Neural cell (in vitro differentiated cells): ENCODE measurements around the gene KCNA10. TPM values are rescaled to one million over a fixed set of nuclear protein-coding genes. Genes with fewer than 3 reads are reported as not detected.

Source experiments
- H2AFZ ChIP-seq: fragments of 200-600, 300-800 bp; sonication (generic), shearing (Covaris generic); 2 replicates; pipeline ENCODE4 v1.6.0; 2014; ENCODE audit warnings: low read depth, mild to moderate bottlenecking, antibody characterized with exemption, low read length, moderate library complexity
- H3F3A ChIP-seq: fragments of 200-600 bp; shearing (Covaris generic); 2 replicates; pipeline ENCODE4 v1.6.1; 2016; ENCODE audit warnings: mild to moderate bottlenecking, moderate library complexity, mixed read lengths, antibody characterized with exemption, low read length; ENCODE audit not compliant: insufficient read depth, poor library complexity, severe bottlenecking
- H3K27ac ChIP-seq: fragments of 200-600, 300-800 bp; sonication (generic), shearing (Covaris generic); 2 replicates; pipeline ENCODE4 v1.5.1; 2014; ENCODE audit warnings: mild to moderate bottlenecking, low read length, moderate library complexity
- H3K27me3 ChIP-seq: fragments of 300-800, 200-600 bp; sonication (generic), shearing (Covaris generic); 2 replicates; pipeline ENCODE4 v1.6.0; 2014; ENCODE audit warnings: mild to moderate bottlenecking, low read depth, low read length, moderate library complexity; ENCODE audit not compliant: insufficient read depth
- H3K36me3 ChIP-seq: fragments of 300-800, 200-600 bp; sonication (generic), shearing (Covaris generic); 2 replicates; pipeline ENCODE4 v1.5.1; 2014; ENCODE audit warnings: mild to moderate bottlenecking, antibody characterized with exemption, low read length, moderate library complexity; ENCODE audit not compliant: insufficient read depth
- H3K4me2 ChIP-seq: fragments of 300-800, 200-600 bp; sonication (generic), shearing (Covaris generic); 2 replicates; pipeline ENCODE4 v1.6.0; 2014; ENCODE audit warnings: mild to moderate bottlenecking, low read length
- H3K4me3 ChIP-seq: fragments of 300-800, 200-600 bp; sonication (generic), shearing (Covaris generic); 2 replicates; pipeline ENCODE4 v1.5.1; 2014; ENCODE audit warnings: mild to moderate bottlenecking, low read length, moderate library complexity
- H3K79me2 ChIP-seq: fragments of 200-600 bp; shearing (Covaris generic); replicated peaks from 2 replicates; pipeline ENCODE4 v1.6.0; 2014; ENCODE audit warnings: mild to moderate bottlenecking, low read length, moderate library complexity; ENCODE audit not compliant: insufficient read depth
- H3K9ac ChIP-seq: fragments of 300-800, 200-600 bp; sonication (generic), shearing (Covaris generic); 2 replicates; pipeline ENCODE4 v1.6.1; 2016; ENCODE audit warnings: mild to moderate bottlenecking, low read length, mixed read lengths
- H3K9me2 ChIP-seq: fragments of 200-600 bp; shearing (Covaris generic); 2 replicates; pipeline ENCODE4 v1.6.1; 2016; ENCODE audit warnings: mild to moderate bottlenecking, low read length, mixed read lengths; ENCODE audit not compliant: insufficient read depth
- H3K9me3 ChIP-seq: fragments of 200-600, 300-800 bp; sonication (generic), shearing (Covaris generic); 2 replicates; pipeline ENCODE4 v1.6.1; 2016; ENCODE audit warnings: mild to moderate bottlenecking, mixed run types, low read length, moderate library complexity, mixed read lengths
- H4K20me1 ChIP-seq: fragments of 200-600 bp; shearing (Covaris generic); 2 replicates; pipeline ENCODE4 v1.6.1; 2016; ENCODE audit warnings: mild to moderate bottlenecking, mixed run types; ENCODE audit not compliant: insufficient read depth
- CTCF ChIP-seq: fragments of 450-650 bp; IDR thresholded peaks from 2 replicates; pipeline ENCODE4 v1.5.1; 2014; ENCODE audit warnings: antibody characterized with exemption, mild to moderate bottlenecking, moderate library complexity; ENCODE audit not compliant: poor library complexity, severe bottlenecking
- EP300 ChIP-seq: fragments of 450-650 bp; conservative IDR thresholded peaks from 2 replicates; pipeline ENCODE4 v1.6.1; 2014; ENCODE audit warnings: antibody characterized with exemption, mild to moderate bottlenecking, moderate library complexity; ENCODE audit not compliant: poor library complexity, severe bottlenecking
- EZH2 ChIP-seq: fragments of 200-600, 300-800 bp; shearing (Covaris generic), sonication (generic); IDR thresholded peaks from 2 replicates; pipeline ENCODE4 v1.6.1; 2014; ENCODE audit warnings: antibody characterized with exemption, low read length, borderline replicate concordance, mild to moderate bottlenecking; ENCODE audit not compliant: insufficient read depth, poor library complexity, severe bottlenecking
- MXI1 ChIP-seq: fragments of 450-650 bp; conservative IDR thresholded peaks from 2 replicates; pipeline ENCODE4 v1.6.1; 2014; ENCODE audit warnings: antibody characterized with exemption, mild to moderate bottlenecking; ENCODE audit not compliant: poor library complexity, severe bottlenecking
- POLR2AphosphoS5 ChIP-seq: IDR thresholded peaks from 2 replicates; pipeline ENCODE4 v1.6.1; 2012
- RAD21 ChIP-seq: fragments of 450-650 bp; conservative IDR thresholded peaks from 2 replicates; pipeline ENCODE4 v1.6.1; 2014; ENCODE audit warnings: antibody characterized with exemption, mild to moderate bottlenecking, moderate library complexity
- REST ChIP-seq: IDR thresholded peaks from 2 replicates; pipeline ENCODE4 v1.6.1; 2012; ENCODE audit warnings: borderline replicate concordance
- SMC3 ChIP-seq: fragments of 450-650 bp; conservative IDR thresholded peaks from 2 replicates; pipeline ENCODE4 v1.6.1; 2014; ENCODE audit warnings: antibody characterized with exemption, mild to moderate bottlenecking, moderate library complexity; ENCODE audit not compliant: poor library complexity
- TAF1 ChIP-seq: IDR thresholded peaks from 2 replicates; pipeline ENCODE4 v1.6.1; 2012; ENCODE audit warnings: low read depth
- polyA plus RNA-seq: library from polyadenylated mRNA; depleted of rRNA; stranded (reverse); fragments of >200 nt; gene quantifications from 2 replicates; pipeline ENCODE4 v1.2.3, GENCODE V29; 2014

The KCNA10 gene
- polyA plus RNA-seq, 1 donor from 2014 or later = not detected

- H3K4me3 ChIP-seq = no peak overlapping the region
- H3K27ac ChIP-seq = no peak overlapping the region
- H2AFZ ChIP-seq = no peak overlapping the region
- no peak overlapping the region for H3K9ac ChIP-seq
- TF ChIP-seq EZH2 (no peak), RAD21 (no peak), POLR2AphosphoS5 (no peak), TAF1 (no peak), MXI1 (no peak), EP300 (no peak), REST (no peak), CTCF (no peak), SMC3 (no peak)
- H3K36me3 ChIP-seq = no peaks in the 10 kb centered on the region
- no peaks in the 10 kb centered on the region for H3K79me2 ChIP-seq
- no peak overlapping the region for H3K4me2 ChIP-seq
- no peaks in the 10 kb centered on the region for H3K9me3 ChIP-seq
- H3F3A ChIP-seq = no peaks in the 10 kb centered on the region
- H3K27me3 ChIP-seq = no peaks in the 10 kb centered on the region
- no peaks in the 10 kb centered on the region for H3K9me2 ChIP-seq
- no peaks in the 10 kb centered on the region for H4K20me1 ChIP-seq
These were observed 33.2 kb downstream of the KCNA10 start for GRCh38 chr1:110485725-110486124.

GRCh38 chr1:110484801-110485200 lies 34.2 kb downstream of the KCNA10 start:
- Histone ChIP-seq H3K9me3 (no peaks in the 10 kb centered on the region), H3K9ac (no peak overlapping the region), H4K20me1 (no peaks in the 10 kb centered on the region), H3K27me3 (no peaks in the 10 kb centered on the region), H3K36me3 (no peaks in the 10 kb centered on the region), H3K4me3 (no peak overlapping the region), H2AFZ (no peak overlapping the region), H3K9me2 (no peaks in the 10 kb centered on the region), H3K27ac (no peak overlapping the region), H3K4me2 (no peak overlapping the region), H3K79me2 (no peaks in the 10 kb centered on the region), H3F3A (no peaks in the 10 kb centered on the region)
- TF ChIP-seq SMC3 = no peak
- TF ChIP-seq EZH2 = no peak
- no peak for TF ChIP-seq MXI1
- no peak for TF ChIP-seq RAD21
- TF ChIP-seq CTCF = no peak
- TF ChIP-seq EP300 = no peak
- no peak for TF ChIP-seq TAF1
- TF ChIP-seq POLR2AphosphoS5 = no peak
- no peak for TF ChIP-seq REST
